IPS-11a (cell line): Measurements from ENCODE around the gene GJA4.

Experiments
- H3K4me3 ChIP-seq: one replicate; pipeline ENCODE4 v1.5.1; 2013; ENCODE audit warnings: low read depth, low read length, control low read depth

The GJA4 gene

GRCh38 chr1:34829250-34829649 is 36.5 kb downstream of the GJA4 start:
- no peak overlapping the region for H3K4me3 ChIP-seq

- H3K4me3 ChIP-seq: no peak overlapping the region
Measured at GRCh38 chr1:34831721-34832246, 39.0 kb downstream of the GJA4 start.

GRCh38 chr1:34833711-34834110 is 40.9 kb downstream of the GJA4 start:
- no peak overlapping the region for H3K4me3 ChIP-seq

GRCh38 chr1:34839526-34840305 is 46.9 kb downstream of the GJA4 start:
- no peak overlapping the region for H3K4me3 ChIP-seq

GRCh38 chr1:34840426-34840825 is 47.6 kb downstream of the GJA4 start:
- no peak overlapping the region for H3K4me3 ChIP-seq

- H3K4me3 ChIP-seq: no peak overlapping the region
Measured at GRCh38 chr1:34842073-34842472, 49.3 kb downstream of the GJA4 start.

- H3K4me3 ChIP-seq: no peak overlapping the region
Measured at GRCh38 chr1:34842952-34843371, 50.2 kb downstream of the GJA4 start.

GRCh38 chr1:34843392-34844251 is 50.8 kb downstream of the GJA4 start:
- H3K4me3 ChIP-seq: no peak overlapping the region

GRCh38 chr1:34844252-34844634 is 51.4 kb downstream of the GJA4 start:
- H3K4me3 ChIP-seq: no peak overlapping the region
